ENCODE measurements around the gene STPG2.

- no peak for TF ChIP-seq MAX (IDR thresholded peaks at IDR 0.05)
- no peak for TF ChIP-seq CTCF (IDR thresholded peaks at IDR 0.05; ENCODE audit: low read depth, low read length, missing input control)
- no peak for TF ChIP-seq YY1 (IDR thresholded peaks at IDR 0.05)
- no peak for TF ChIP-seq TAF1 (conservative IDR thresholded peaks at IDR 0.05)
- no peak for TF ChIP-seq RAD21 (IDR thresholded peaks at IDR 0.05)
- no peak for TF ChIP-seq ATF3 (IDR thresholded peaks at IDR 0.05)
- no peak for TF ChIP-seq REST (IDR thresholded peaks at IDR 0.05)
- no peak for TF ChIP-seq ZBTB33 (IDR thresholded peaks at IDR 0.05)
- TF ChIP-seq JUND (IDR thresholded peaks at IDR 0.05) = no peak
- TF ChIP-seq RXRA (IDR thresholded peaks at IDR 0.05) = no peak
- TF ChIP-seq SP1 (IDR thresholded peaks at IDR 0.05) = no peak
- no peak for TF ChIP-seq FOXA1 (IDR thresholded peaks at IDR 0.05)
These were observed 192.4 kb downstream of the STPG2 start for GRCh38 chr4:97950836-97951235.

Data from liver (tissue), 3 donors.